Retinal pigment epithelial cell (primary cell): ENCODE data around the gene ABR.

Experiments
- DNase-seq: peaks from one replicate; pipeline ENCODE4 v3.0.0-alpha.2; 2010; ENCODE audit warnings: low read depth
- H3K4me3 ChIP-seq: 2 replicates; pipeline ENCODE4 v1.5.1; 2011; ENCODE audit warnings: mild to moderate bottlenecking, low read length, control low read depth, moderate library complexity
- CTCF ChIP-seq: conservative IDR thresholded peaks from 2 replicates; pipeline ENCODE4 v1.5.1; 2011; ENCODE audit warnings: low read depth, low read length, control low read depth, inconsistent platforms

ABR gene

DNA sequence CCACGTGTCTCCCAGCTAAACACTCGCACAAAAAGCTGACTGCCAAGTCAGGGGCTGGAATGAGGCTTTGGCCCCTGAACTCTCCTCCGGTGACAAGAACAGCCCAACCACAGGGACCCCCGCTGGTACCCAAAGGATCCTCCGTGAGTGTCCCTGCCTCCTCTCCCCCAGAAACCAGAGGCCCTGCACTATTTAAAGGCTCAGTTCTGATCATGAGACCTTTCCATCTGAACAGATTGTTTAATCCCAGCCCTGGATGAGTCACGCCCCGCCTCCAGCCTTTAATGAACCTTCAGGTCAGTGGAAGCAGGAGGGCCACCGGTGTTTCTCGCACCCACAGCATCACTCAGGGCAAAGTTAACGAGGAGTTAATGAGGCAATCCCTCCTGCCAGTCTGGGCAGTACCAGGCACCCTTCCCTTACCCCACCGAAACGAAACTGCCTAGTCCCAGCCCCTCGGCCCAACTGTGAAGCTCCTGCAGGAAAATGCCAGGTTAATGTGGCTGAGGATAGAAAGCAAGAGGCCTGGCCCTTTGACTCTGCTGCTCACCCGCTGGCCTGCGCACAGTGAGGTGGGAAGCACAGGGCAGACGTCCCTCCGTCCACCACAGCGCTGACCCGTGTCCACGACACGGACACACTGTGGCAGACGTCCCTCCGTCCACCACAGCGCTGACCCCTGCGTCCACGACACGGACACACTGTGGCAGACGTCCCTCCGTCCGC is 150.4 kb downstream of the ABR start:
- peak overlapping the region; percentile 74 for H3K4me3 ChIP-seq
- DNase-seq, result peak; percentile 93
- no peak for TF ChIP-seq CTCF

DNA sequence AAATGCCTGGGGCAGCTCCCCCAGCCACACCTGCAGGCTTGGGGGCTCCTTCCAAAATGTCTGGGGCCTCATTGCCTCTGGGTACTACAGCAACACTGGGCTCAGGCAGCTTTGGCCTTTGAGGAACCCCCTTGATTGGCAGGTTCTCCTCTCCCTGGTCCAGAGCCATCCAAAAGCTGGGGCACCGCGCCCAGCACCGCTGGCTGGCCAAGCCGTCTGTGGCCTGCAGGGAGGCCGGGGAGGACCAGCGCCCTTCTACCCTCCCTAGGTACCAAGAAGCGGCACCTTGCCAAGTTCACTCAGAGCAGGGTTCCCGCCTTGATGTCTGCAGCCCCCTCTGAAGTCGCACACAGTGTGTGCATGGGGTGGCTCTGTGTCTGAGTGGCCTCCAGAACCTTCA is 152.7 kb downstream of the ABR start:
- TF ChIP-seq CTCF, result no peak
- H3K4me3 ChIP-seq, result peak overlapping the region; percentile 16
- DNase-seq, result no peak

GRCh38 chr17:1026599-1026975 is 153.2 kb downstream of the ABR start:
- DNase-seq, result no peak
- TF ChIP-seq CTCF, result no peak

GRCh38 chr17:1025733-1026598 is 153.8 kb downstream of the ABR start:
- no peak for TF ChIP-seq CTCF
- peak; percentile 99 for DNase-seq
- no peak overlapping the region for H3K4me3 ChIP-seq

More at GRCh38 chr17:1026599-1026975, 153.2 kb downstream of the ABR start:
- no peak overlapping the region for H3K4me3 ChIP-seq

DNA sequence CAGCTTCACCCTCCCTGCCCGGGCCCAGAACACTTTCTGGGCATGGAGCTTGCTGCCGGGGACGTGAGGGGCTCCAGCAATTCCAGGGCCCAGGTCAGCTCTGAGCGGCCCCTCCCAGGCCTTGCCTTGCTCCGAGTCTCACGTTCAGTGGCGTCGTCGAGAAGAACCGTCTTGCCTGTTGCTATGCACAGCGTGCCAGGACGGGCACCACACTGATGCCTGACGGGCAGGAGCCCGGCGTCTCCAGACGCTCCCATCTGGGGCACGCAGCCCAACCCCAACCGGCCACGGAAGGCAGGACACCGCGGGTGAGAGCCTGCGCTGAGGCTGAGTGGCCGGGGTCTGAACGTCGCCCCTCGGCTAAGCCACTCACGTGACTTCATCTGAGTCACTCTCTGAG is 155.7 kb downstream of the ABR start:
- H3K4me3 ChIP-seq, result no peak overlapping the region
- TF ChIP-seq CTCF, result no peak
- DNase-seq, result no peak

GRCh38 chr17:1022278-1023024 is 157.3 kb downstream of the ABR start:
- no peak for TF ChIP-seq CTCF
- no peak for DNase-seq
- H3K4me3 ChIP-seq, result no peak overlapping the region
